Endothelial cell of umbilical vein (primary cell): Measurements from ENCODE around the gene KHDRBS1. TPM values are rescaled to one million over a fixed set of nuclear protein-coding genes. Genes with fewer than 3 reads are reported as not detected.
"Not testable (repeated sequence)": the region's sequence is repeated elsewhere in the genome, so short reads cannot be mapped to it uniquely, and the experiment has no call there.

Experiments
- BruUV-seq: library from RNA; stranded (reverse); fragments of 400-500 nt; replicated peaks from 2 replicates; lab custom pipeline; 2021; lab: Mats Ljungman, UMichigan
- CTCF ChIA-PET: fragments of 300-600, 350-600 bp; sonication (Branson Sonifier 250); formaldehyde crosslinking; loops from one replicate; lab custom pipeline; 2021; ENCODE audit warnings: antibody characterized with exemption, inconsistent platforms; lab: Charles Lee
- POLR2A ChIA-PET: fragments of 300-600, 350-600 bp; sonication (Branson Sonifier 250); formaldehyde crosslinking; loops from one replicate; lab custom pipeline; 2021; ENCODE audit warnings: antibody characterized with exemption, inconsistent platforms; lab: Charles Lee
- DNase-seq: peaks from one replicate; pipeline ENCODE4 v3.0.0-alpha.2; 2011; ENCODE audit warnings: low read depth, low spot score
- FAIRE-seq: peaks from 2 replicates; lab custom pipeline; 2011; peaks lifted over from hg19 to GRCh38; lab: Jason Lieb, UNC
- H2AFZ ChIP-seq: 2 replicates; pipeline ENCODE4 v1.6.0; 2012; ENCODE audit warnings: low read depth, low read length, control low read depth, inconsistent platforms
- H3K27ac ChIP-seq: 2 replicates; pipeline ENCODE4 v1.5.1; 2011; ENCODE audit warnings: low read depth, mild to moderate bottlenecking, control low read depth, low read length, moderate library complexity; ENCODE audit not compliant: insufficient read depth
- H3K27me3 ChIP-seq, 2 experiments: 2 replicates each; pipeline versions ENCODE4 v1.6.0 to v1.6.1; 2011; ENCODE audit warnings: low read length in 2 of 2, mixed read lengths in 1 of 2; ENCODE audit not compliant: control insufficient read depth in 2 of 2, insufficient read depth in 2 of 2
- H3K36me3 ChIP-seq, 2 experiments: 2 replicates in 1 of 2; 3 replicates in 1 of 2; pipeline ENCODE4 v1.5.1; 2011; ENCODE audit warnings: low read length in 2 of 2, mild to moderate bottlenecking in 1 of 2, moderate library complexity in 1 of 2; ENCODE audit not compliant: control insufficient read depth in 2 of 2, insufficient read depth in 2 of 2; ENCODE audit errors: extremely low read depth in 1 of 2
- H3K4me1 ChIP-seq: 3 replicates; pipeline ENCODE4 v1.5.1; 2011; ENCODE audit warnings: mild to moderate bottlenecking, low read length; ENCODE audit not compliant: control insufficient read depth, insufficient read depth; ENCODE audit errors: extremely low read depth
- H3K4me2 ChIP-seq: 2 replicates; pipeline ENCODE4 v1.6.1; 2011; ENCODE audit warnings: low read length, control low read depth, mixed read lengths; ENCODE audit not compliant: insufficient read depth
- H3K4me3 ChIP-seq, 3 experiments: fragments of 200-600 bp in 1 of 3; sonication (generic), shearing (Covaris generic) in 1 of 3; replicated peaks in 1 of 3; 2 replicates each; pipeline ENCODE4 v1.5.1; 2011 to 2016; ENCODE audit warnings: control low read depth in 3 of 3, low read length in 3 of 3, mild to moderate bottlenecking in 2 of 3, inconsistent platforms in 1 of 3, low read depth in 1 of 3, moderate library complexity in 1 of 3; ENCODE audit not compliant: insufficient read depth in 1 of 3
- H3K79me2 ChIP-seq: 2 replicates; pipeline ENCODE4 v1.6.0; 2012; ENCODE audit warnings: low read length, inconsistent platforms; ENCODE audit not compliant: control insufficient read depth, insufficient read depth
- H3K9ac ChIP-seq: replicated peaks from 2 replicates; pipeline ENCODE3; 2011; ENCODE audit warnings: low read length, control low read depth; ENCODE audit not compliant: insufficient read depth; ENCODE audit errors: extremely low read depth
- H3K9me1 ChIP-seq: replicated peaks from 3 replicates; pipeline ENCODE4 v1.6.0; 2011; ENCODE audit warnings: mild to moderate bottlenecking, low read length; ENCODE audit not compliant: control insufficient read depth, insufficient read depth; ENCODE audit errors: extremely low read depth
- H3K9me3 ChIP-seq: replicated peaks from 2 replicates; pipeline ENCODE4 v1.5.1; 2012; ENCODE audit warnings: low read length, inconsistent platforms; ENCODE audit not compliant: control insufficient read depth, insufficient read depth
- H4K20me1 ChIP-seq: replicated peaks from 2 replicates; pipeline ENCODE3; 2011; ENCODE audit warnings: mild to moderate bottlenecking, low read length; ENCODE audit not compliant: control insufficient read depth, insufficient read depth; ENCODE audit errors: extremely low read depth
- CTCF ChIP-seq, 2 donors: IDR thresholded peaks; 1 replicate in 1 of 2; 2 replicates in 1 of 2; pipeline ENCODE4 v1.5.1; 2011; ENCODE audit warnings: low read length in 2 of 2, mild to moderate bottlenecking in 2 of 2, moderate library complexity in 2 of 2, control low read depth in 1 of 2, inconsistent platforms in 1 of 2, low read depth in 1 of 2; ENCODE audit not compliant: insufficient read depth in 1 of 2; ENCODE audit errors: extremely low read depth in 1 of 2
- EZH2 ChIP-seq: IDR thresholded peaks from 2 replicates; pipeline ENCODE4 v1.6.1; 2012; ENCODE audit warnings: borderline replicate concordance, low read depth, mild to moderate bottlenecking, moderate library complexity, low read length, inconsistent platforms; ENCODE audit not compliant: severe bottlenecking
- FOS ChIP-seq: IDR thresholded peaks from 2 replicates; pipeline ENCODE4 v1.6.1; 2011; ENCODE audit warnings: mild to moderate bottlenecking, low read length, moderate library complexity, borderline replicate concordance; ENCODE audit not compliant: insufficient read depth
- GATA2 ChIP-seq: IDR thresholded peaks from 2 replicates; pipeline ENCODE4 v1.7.0; 2011; ENCODE audit warnings: low read depth, mild to moderate bottlenecking, moderate library complexity, mixed read lengths, low read length; ENCODE audit not compliant: insufficient read length, insufficient read depth
- JUN ChIP-seq: IDR thresholded peaks from 2 replicates; pipeline ENCODE4 v1.6.1; 2011; ENCODE audit warnings: borderline replicate concordance, low read depth; ENCODE audit not compliant: insufficient read length, insufficient read depth
- MAX ChIP-seq: IDR thresholded peaks from 2 replicates; pipeline ENCODE4 v1.6.1; 2011; ENCODE audit not compliant: insufficient read depth, insufficient read length
- MYC ChIP-seq: IDR thresholded peaks from one replicate; pipeline ENCODE4 v1.6.1; 2011; ENCODE audit warnings: mild to moderate bottlenecking, low read depth, low read length
- POLR2A ChIP-seq: IDR thresholded peaks from 2 replicates; pipeline ENCODE4 v1.6.1; 2012; ENCODE audit warnings: low read depth, mild to moderate bottlenecking, control low read depth, low read length
- POLR2AphosphoS5 ChIP-seq: IDR thresholded peaks from 2 replicates; pipeline ENCODE4 v1.6.1; 2012; ENCODE audit warnings: low read depth, mild to moderate bottlenecking, control low read depth, low read length, moderate library complexity; ENCODE audit not compliant: insufficient read depth
- dilution Hi-C: fragments of 300-500 bp; cut with MboI; formaldehyde crosslinking; loops from one replicate; pipeline ENCODE4 v1.15.0; 2019; ENCODE audit warnings: low sequenced_read_pairs; ENCODE audit not compliant: extremely low pct_ligation_motif_present
- intact Hi-C: fragments of 100-400 bp; cut with micrococcal nuclease; formaldehyde crosslinking; loops from one replicate; pipeline ENCODE4 v1.10.0; 2022
- polyA plus RNA-seq, 4 experiments: library from polyadenylated mRNA; depleted of rRNA in 3 of 4; stranded (reverse) in 3 of 4; unstranded in 1 of 4; fragments of >200 nt; gene quantifications; 2 replicates each; pipeline versions ENCODE4 v1.2.1 to v1.2.3, GENCODE V29; 2011 to 2012; ENCODE audit warnings: missing spikeins in 1 of 4
- total RNA-seq: library from RNA; stranded (reverse); gene quantifications from 2 replicates; pipeline ENCODE4 v1.2.3, GENCODE V29; 2021

The KHDRBS1 gene
- total and polyA plus RNA-seq, 2 donors (not counting 3 experiments of a cell fraction or from before 2014, with no cell fraction given), result 43.4 to 194 TPM

- H3K27me3 ChIP-seq, result no peaks in the 10 kb centered on the region
- H3K79me2 ChIP-seq, result no peaks in the 10 kb centered on the region
- H3K9ac ChIP-seq, result no peak overlapping the region
- no peaks in the 10 kb centered on the region for H3K36me3 ChIP-seq
- ChIA-PET POLR2A (no interaction called here), CTCF (interaction anchor here (1.5 to 1.9 kb wide), 2 partner anchors 8 to 31 kb away, joined by 3 to 7 read pairs; no protein-coding TSS in a partner anchor)
- no peaks in the 10 kb centered on the region for H3K9me3 ChIP-seq
- no peak for DNase-seq
- no peak overlapping the region for H2AFZ ChIP-seq
- intact Hi-C loops, result no loop called here
- H4K20me1 ChIP-seq, result no peaks in the 10 kb centered on the region
- no peaks in the 10 kb centered on the region for H3K4me1 ChIP-seq
- dilution Hi-C loops, result no loop called here
- H3K27ac ChIP-seq, result no peak overlapping the region
- no peak for FAIRE-seq
- no TSS peak for BruUV-seq
- H3K4me3 ChIP-seq, result no peak overlapping the region
- H3K9me1 ChIP-seq, result no peaks in the 10 kb centered on the region
- no peak overlapping the region for H3K4me2 ChIP-seq
- no peak for TF ChIP-seq GATA2
- no peak for TF ChIP-seq JUN
- no peak for TF ChIP-seq POLR2AphosphoS5
- no peak for TF ChIP-seq CTCF (IDR thresholded peaks at IDR 0.05; ENCODE audit: extremely low read depth in 1 of 2, insufficient read depth in 1 of 2, low read depth in 1 of 2, low read length in 2 of 2)
- TF ChIP-seq FOS, result no peak
- TF ChIP-seq MYC, result no peak
- TF ChIP-seq EZH2, result no peak
- no peak for TF ChIP-seq MAX
- no peak for TF ChIP-seq POLR2A
These were observed 18.4 kb upstream of the KHDRBS1 start for GRCh38 chr1:31995263-31995662.

GRCh38 chr1:31996121-31996520 lies 17.5 kb upstream of the KHDRBS1 start:
- H3K36me3 ChIP-seq, H3K4me3 ChIP-seq, intact Hi-C loops, H2AFZ ChIP-seq, POLR2A ChIA-PET, H3K9me1 ChIP-seq, BruUV-seq, FAIRE-seq, H3K27me3 ChIP-seq, H3K4me1 ChIP-seq, H3K9ac ChIP-seq, H3K9me3 ChIP-seq, dilution Hi-C loops, H3K79me2 ChIP-seq, H3K4me2 ChIP-seq, H4K20me1 ChIP-seq, H3K27ac ChIP-seq, DNase-seq: not testable (repeated sequence)
- CTCF ChIA-PET, result interaction anchor here (0.8 to 1.3 kb wide), 2 partner anchors 32 to 66 kb away, joined by 5 to 6 read pairs; no protein-coding TSS in a partner anchor
